SK-N-SH treated with all-trans-retinoic acid at 6 μM for 48 hours (cell line): ENCODE measurements around the gene NIT2.

Experiments used
- ATAC-seq: fragments of 200-7000 bp; cut with Tn5 transposase; 3 replicates; pipeline ENCODE4 v1.9.1; 2020; ENCODE audit warnings: mild to moderate bottlenecking, moderate library complexity
- ARNTL ChIP-seq: fragments of 450-650 bp; formaldehyde crosslinking; IDR thresholded peaks from 2 replicates; pipeline ENCODE4 v1.5.0; 2020; ENCODE audit warnings: low read depth, mild to moderate bottlenecking, moderate library complexity, borderline replicate concordance
- BACH2 ChIP-seq: fragments of 250-450 bp; sonication (Bioruptor Pico); IDR thresholded peaks from 2 replicates; pipeline ENCODE4 v1.9.0; 2021; ENCODE audit warnings: mild to moderate bottlenecking, borderline replicate concordance
- ESRRG ChIP-seq: fragments of 250-450 bp; sonication (Bioruptor Pico); IDR thresholded peaks from 2 replicates; pipeline ENCODE4 v1.6.1; 2021; ENCODE audit warnings: mild to moderate bottlenecking
- GLIS3 ChIP-seq: fragments of 250-450 bp; sonication (Bioruptor Pico); IDR thresholded peaks from 2 replicates; pipeline ENCODE4 v1.5.0; 2020; ENCODE audit warnings: mild to moderate bottlenecking, moderate library complexity
- ISL1 ChIP-seq: fragments of 250-450 bp; sonication (Bioruptor Pico); IDR thresholded peaks from 2 replicates; pipeline ENCODE4 v2.1.2; 2022; ENCODE audit warnings: mild to moderate bottlenecking, moderate library complexity
- OSR1 ChIP-seq: fragments of 250-450 bp; sonication (Bioruptor Pico); IDR thresholded peaks from 2 replicates; pipeline ENCODE4 v1.8.0; 2022; ENCODE audit warnings: moderate library complexity, mild to moderate bottlenecking, inconsistent platforms
- PATZ1 ChIP-seq: fragments of 250-450 bp; sonication (Bioruptor Pico); IDR thresholded peaks from 2 replicates; pipeline ENCODE4 v1.8.0; 2020; ENCODE audit warnings: mild to moderate bottlenecking, moderate library complexity, borderline replicate concordance
- POU6F1 ChIP-seq: fragments of 250-450 bp; sonication (Bioruptor Pico); IDR thresholded peaks from 2 replicates; pipeline ENCODE4 v1.8.0; 2021; ENCODE audit warnings: low read depth, mild to moderate bottlenecking, moderate library complexity, borderline replicate concordance
- PPARA ChIP-seq: fragments of 250-450 bp; sonication (Bioruptor Pico); IDR thresholded peaks from 2 replicates; pipeline ENCODE4 v1.5.0; 2020; ENCODE audit warnings: mild to moderate bottlenecking, borderline replicate concordance
- RARB ChIP-seq: fragments of 250-450 bp; sonication (Bioruptor Pico); IDR thresholded peaks from 2 replicates; pipeline ENCODE4 v1.8.0; 2021; ENCODE audit warnings: mild to moderate bottlenecking, moderate library complexity
- SNAI2 ChIP-seq: fragments of 250-450 bp; sonication (Bioruptor Pico); IDR thresholded peaks from 2 replicates; pipeline ENCODE4 v1.5.0; 2020; ENCODE audit warnings: mild to moderate bottlenecking, moderate library complexity
- ZC3H10 ChIP-seq: fragments of 250-450 bp; sonication (Bioruptor Pico); IDR thresholded peaks from 2 replicates; pipeline ENCODE4 v1.5.1; 2021; ENCODE audit warnings: mild to moderate bottlenecking, moderate library complexity
- ZFP3 ChIP-seq: fragments of 250-450 bp; sonication (Bioruptor Pico); IDR thresholded peaks from 2 replicates; pipeline ENCODE4 v1.5.0; 2020; ENCODE audit warnings: mild to moderate bottlenecking, moderate library complexity
- ZFP30 ChIP-seq: fragments of 450-650 bp; formaldehyde crosslinking; IDR thresholded peaks from 2 replicates; pipeline ENCODE4 v1.5.0; 2022; ENCODE audit warnings: mild to moderate bottlenecking, moderate library complexity
- ZNF565 ChIP-seq: fragments of 450-650 bp; formaldehyde crosslinking; conservative IDR thresholded peaks from 2 replicates; pipeline ENCODE4 v1.5.0; 2020; ENCODE audit warnings: low read depth, mild to moderate bottlenecking, moderate library complexity
- ZNF70 ChIP-seq: fragments of 450-650 bp; formaldehyde crosslinking; IDR thresholded peaks from 2 replicates; pipeline ENCODE4 v1.5.0; 2020; ENCODE audit warnings: mild to moderate bottlenecking, moderate library complexity
- ZNF8 ChIP-seq: fragments of 450-650 bp; formaldehyde crosslinking; IDR thresholded peaks from 2 replicates; pipeline ENCODE4 v1.5.0; 2020; ENCODE audit warnings: mild to moderate bottlenecking, moderate library complexity
- TF ChIP-seq, protein P1 (sequence below): fragments of 250-450 bp; sonication (Bioruptor Pico); IDR thresholded peaks from 2 replicates; pipeline ENCODE4 v1.5.1; 2020; ENCODE audit warnings: low read depth, mild to moderate bottlenecking, moderate library complexity
- TF ChIP-seq, protein P2 (sequence below): fragments of 250-450 bp; sonication (Bioruptor Pico); IDR thresholded peaks from 2 replicates; pipeline ENCODE4 v1.5.1; 2021; ENCODE audit warnings: mild to moderate bottlenecking, moderate library complexity

NIT2 gene

DNA sequence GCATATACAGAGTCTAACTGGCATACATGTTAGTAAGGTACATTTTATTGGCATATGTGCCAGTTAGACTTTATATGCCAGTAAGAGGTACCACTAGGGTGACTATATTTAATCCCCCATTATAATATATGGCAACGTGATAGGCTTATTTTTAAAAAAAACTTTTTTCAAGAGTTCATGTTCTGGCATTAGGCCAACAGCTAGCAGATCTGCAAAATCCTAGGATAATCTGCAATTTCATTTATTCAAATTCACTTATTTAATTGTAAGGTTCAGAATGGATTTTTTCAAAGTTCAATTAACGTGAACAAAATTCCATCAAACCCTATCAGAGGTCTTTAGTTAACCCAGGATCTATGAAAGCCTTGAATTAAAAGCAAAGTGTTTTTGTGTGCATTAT is 31.9 kb downstream of the NIT2 start:
- TF ChIP-seq, protein P1, sequence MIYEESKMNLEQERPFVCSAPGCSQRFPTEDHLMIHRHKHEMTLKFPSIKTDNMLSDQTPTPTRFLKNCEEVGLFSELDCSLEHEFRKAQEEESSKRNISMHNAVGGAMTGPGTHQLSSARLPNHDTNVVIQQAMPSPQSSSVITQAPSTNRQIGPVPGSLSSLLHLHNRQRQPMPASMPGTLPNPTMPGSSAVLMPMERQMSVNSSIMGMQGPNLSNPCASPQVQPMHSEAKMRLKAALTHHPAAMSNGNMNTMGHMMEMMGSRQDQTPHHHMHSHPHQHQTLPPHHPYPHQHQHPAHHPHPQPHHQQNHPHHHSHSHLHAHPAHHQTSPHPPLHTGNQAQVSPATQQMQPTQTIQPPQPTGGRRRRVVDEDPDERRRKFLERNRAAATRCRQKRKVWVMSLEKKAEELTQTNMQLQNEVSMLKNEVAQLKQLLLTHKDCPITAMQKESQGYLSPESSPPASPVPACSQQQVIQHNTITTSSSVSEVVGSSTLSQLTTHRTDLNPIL (CRISPR knock-in tag): no peak
- TF ChIP-seq ZNF70 (CRISPR knock-in tag) (no peak), ZFP3 (CRISPR knock-in tag) (no peak), SNAI2 (CRISPR knock-in tag) (no peak), ARNTL (CRISPR knock-in tag) (no peak), ISL1 (CRISPR knock-in tag) (no peak), PATZ1 (CRISPR knock-in tag) (no peak), ZC3H10 (CRISPR knock-in tag) (no peak), ZNF565 (CRISPR knock-in tag) (no peak), PPARA (CRISPR knock-in tag) (no peak), ESRRG (CRISPR knock-in tag) (no peak), OSR1 (CRISPR knock-in tag) (no peak), ZNF8 (CRISPR knock-in tag) (no peak)
- TF ChIP-seq, protein P2, sequence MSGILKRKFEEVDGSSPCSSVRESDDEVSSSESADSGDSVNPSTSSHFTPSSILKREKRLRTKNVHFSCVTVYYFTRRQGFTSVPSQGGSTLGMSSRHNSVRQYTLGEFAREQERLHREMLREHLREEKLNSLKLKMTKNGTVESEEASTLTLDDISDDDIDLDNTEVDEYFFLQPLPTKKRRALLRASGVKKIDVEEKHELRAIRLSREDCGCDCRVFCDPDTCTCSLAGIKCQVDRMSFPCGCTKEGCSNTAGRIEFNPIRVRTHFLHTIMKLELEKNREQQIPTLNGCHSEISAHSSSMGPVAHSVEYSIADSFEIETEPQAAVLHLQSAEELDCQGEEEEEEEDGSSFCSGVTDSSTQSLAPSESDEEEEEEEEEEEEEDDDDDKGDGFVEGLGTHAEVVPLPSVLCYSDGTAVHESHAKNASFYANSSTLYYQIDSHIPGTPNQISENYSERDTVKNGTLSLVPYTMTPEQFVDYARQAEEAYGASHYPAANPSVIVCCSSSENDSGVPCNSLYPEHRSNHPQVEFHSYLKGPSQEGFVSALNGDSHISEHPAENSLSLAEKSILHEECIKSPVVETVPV (CRISPR knock-in tag): no peak
- TF ChIP-seq, all 23 proteins: peak for 0
- ATAC-seq: no peak

- no peak for ATAC-seq
- TF ChIP-seq BACH2 (CRISPR knock-in tag): no peak
Measured at GRCh38 chr3:100368441-100368840, 33.9 kb downstream of the NIT2 start.

DNA sequence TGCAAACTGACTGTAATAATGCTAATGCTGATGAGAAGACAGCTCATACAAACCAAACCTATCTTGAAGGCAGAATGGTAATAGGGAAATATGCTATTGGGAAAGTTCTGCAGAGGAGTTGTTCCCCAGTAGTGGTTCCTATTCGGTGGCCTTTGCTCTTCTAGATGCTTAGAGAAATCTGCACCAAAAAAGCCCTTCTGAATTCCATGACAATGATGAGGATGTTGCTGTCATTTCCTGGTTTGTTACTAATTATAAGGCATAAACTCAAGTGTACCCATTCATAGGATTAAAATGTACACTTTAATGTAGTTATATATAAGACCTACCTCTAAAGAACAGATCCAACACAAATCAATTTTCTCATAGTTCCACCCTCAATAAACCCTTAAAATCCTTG is 36.2 kb downstream of the NIT2 start:
- TF ChIP-seq GLIS3 (CRISPR knock-in tag): no peak
- TF ChIP-seq OSR1 (CRISPR knock-in tag): no peak
- no peak for ATAC-seq

- TF ChIP-seq ZNF70 (CRISPR knock-in tag) (no peak), RARB (CRISPR knock-in tag) (no peak), ISL1 (CRISPR knock-in tag) (no peak), ZFP30 (no peak), SNAI2 (CRISPR knock-in tag) (no peak), ESRRG (CRISPR knock-in tag) (no peak), POU6F1 (CRISPR knock-in tag) (no peak), ARNTL (CRISPR knock-in tag) (no peak)
- TF ChIP-seq, protein P2 (CRISPR knock-in tag): no peak
- TF ChIP-seq, all 23 proteins: peak for 0
- ATAC-seq: no peak
Measured at GRCh38 chr3:100374521-100374920, 40.0 kb downstream of the NIT2 start.

- no peak for TF ChIP-seq ARNTL (CRISPR knock-in tag)
- no peak for TF ChIP-seq OSR1 (CRISPR knock-in tag)
- TF ChIP-seq SNAI2 (CRISPR knock-in tag): no peak
- no peak for TF ChIP-seq ZNF565 (CRISPR knock-in tag)
- TF ChIP-seq ZFP30: no peak
- no peak for TF ChIP-seq ESRRG (CRISPR knock-in tag)
- no peak for ATAC-seq
Measured at GRCh38 chr3:100376301-100376700, 41.7 kb downstream of the NIT2 start.
